ENCODE results near the gene CBFA2T3.

DNA sequence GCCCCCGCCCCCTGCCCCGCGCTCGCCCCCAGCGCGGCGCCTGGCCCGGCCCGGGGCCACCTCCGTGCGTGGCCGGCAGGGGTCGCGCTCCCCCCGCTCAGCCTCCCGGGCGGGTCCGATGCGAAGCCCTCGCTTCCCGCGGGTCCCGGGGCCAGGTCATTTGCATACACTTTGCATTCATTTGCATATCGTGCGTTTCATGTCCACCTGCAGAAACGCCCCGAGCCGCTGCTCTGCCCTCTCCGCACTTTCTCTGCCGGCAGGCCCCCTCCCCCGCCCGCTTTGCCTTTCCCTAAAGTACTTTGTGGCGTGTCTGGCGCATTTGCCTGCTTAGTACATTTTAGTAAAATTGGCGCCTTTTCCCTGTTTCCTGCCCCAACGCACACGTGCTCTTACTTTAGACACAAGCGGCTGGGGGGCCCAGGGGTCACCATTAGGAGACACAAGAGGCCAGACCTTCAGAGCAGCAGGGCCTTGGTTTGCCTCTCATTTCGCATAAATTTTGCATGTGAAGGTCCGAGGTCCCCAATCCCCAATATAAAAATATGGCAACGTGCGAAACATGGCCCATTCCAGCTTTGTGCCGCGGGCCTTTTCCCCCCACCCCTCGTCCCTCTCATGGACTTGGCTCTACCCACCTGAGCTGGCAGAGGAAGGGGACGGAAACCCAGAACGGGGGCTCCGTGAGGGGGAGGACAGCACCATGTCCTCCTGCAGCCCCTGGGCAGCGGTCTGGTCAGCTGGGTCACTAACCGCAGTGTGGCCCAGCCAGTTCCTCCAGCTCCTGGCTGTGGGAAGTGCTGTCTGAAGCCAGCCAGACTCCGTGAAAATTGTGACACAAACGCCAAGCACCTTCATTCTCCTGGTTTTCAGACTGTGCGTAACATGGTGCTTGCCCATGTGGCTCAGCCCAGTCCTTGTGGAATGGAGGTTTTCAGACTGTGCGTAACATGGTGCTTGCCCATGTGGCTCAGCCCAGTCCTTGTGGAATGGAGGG lies 34.8 kb downstream of the CBFA2T3 start:
- TF ChIP-seq TAF1 (IDR thresholded peaks at IDR 0.05; ENCODE audit: borderline replicate concordance, insufficient read depth, low read length) (no peak), FOXP2 (optimal IDR thresholded peaks at IDR 0.05; ENCODE audit: borderline replicate concordance, extremely low read depth, extremely low read length, insufficient read depth) (no peak), REST (IDR thresholded peaks at IDR 0.05; ENCODE audit: insufficient read depth in 1 of 2, low read depth in 2 of 2, low read length in 2 of 2) (no peak), POLR2AphosphoS5 (IDR thresholded peaks at IDR 0.05; ENCODE audit: low read depth, low read length) (no peak)
